K562 (cell line): ENCODE results near the gene HOXB4. TPM values are rescaled to one million over a fixed set of nuclear protein-coding genes. Genes with fewer than 3 reads are reported as not detected.

ENCODE experiments used
- BCLAF1 ChIP-seq, 2 experiments: fragments of 450-650 bp in 1 of 2; IDR thresholded peaks; 2 replicates each; pipeline ENCODE4 v1.6.1; 2011 to 2017; ENCODE audit warnings: low read depth in 2 of 2, antibody characterized with exemption in 1 of 2, borderline replicate concordance in 1 of 2, low read length in 1 of 2, mild to moderate bottlenecking in 1 of 2, mixed read lengths in 1 of 2; ENCODE audit not compliant: control insufficient read depth in 1 of 2
- CSDE1 ChIP-seq, 2 experiments: fragments of 450-650 bp; IDR thresholded peaks; 2 replicates each; pipeline ENCODE4 v1.6.1; 2016; ENCODE audit warnings: mild to moderate bottlenecking in 1 of 2
- ETS1 ChIP-seq: conservative IDR thresholded peaks from 2 replicates; pipeline ENCODE4 v1.6.1; 2011; ENCODE audit warnings: low read depth, mild to moderate bottlenecking, low read length; ENCODE audit not compliant: control insufficient read depth
- ETS2 ChIP-seq: IDR thresholded peaks from 2 replicates; pipeline ENCODE4 v1.6.1; 2016; ENCODE audit warnings: borderline replicate concordance, missing genetic modification characterization, mild to moderate bottlenecking, moderate library complexity, missing compliant biosample characterization; ENCODE audit not compliant: poor library complexity, severe bottlenecking
- ETV5 ChIP-seq: sonication (generic); formaldehyde crosslinking; IDR thresholded peaks from 2 replicates; pipeline ENCODE4 v1.4.0; 2020; ENCODE audit warnings: low read depth, mild to moderate bottlenecking, missing genetic modification reagents
- MEF2D ChIP-seq: conservative IDR thresholded peaks from 2 replicates; pipeline ENCODE4 v1.6.1; 2016; ENCODE audit warnings: low read depth, missing genetic modification characterization, missing compliant biosample characterization
- NR2C2 ChIP-seq, 2 experiments: fragments of 200-800 bp in 1 of 2; sonication (Bioruptor generic) in 1 of 2; sonication (generic) in 1 of 2; formaldehyde crosslinking in 1 of 2; IDR thresholded peaks; 2 replicates each; pipeline versions ENCODE4 v1.6.1 to v1.8.0; 2016 to 2022; ENCODE audit warnings: mild to moderate bottlenecking in 1 of 2, missing compliant biosample characterization in 1 of 2, missing genetic modification characterization in 1 of 2, missing genetic modification reagents in 1 of 2
- RBBP5 ChIP-seq: fragments of 200-600 bp; sonication (generic); IDR thresholded peaks from 2 replicates; pipeline ENCODE4 v1.6.1; 2012; ENCODE audit warnings: borderline replicate concordance, mild to moderate bottlenecking, low read length, control low read depth, inconsistent platforms; ENCODE audit not compliant: insufficient read depth, poor library complexity, severe bottlenecking
- SMAD4 ChIP-seq: fragments of 250-450 bp; sonication (Bioruptor Pico); conservative IDR thresholded peaks from 2 replicates; pipeline ENCODE4 v1.8.0; 2021; ENCODE audit warnings: inconsistent platforms, mild to moderate bottlenecking, moderate library complexity
- SPI1 ChIP-seq: IDR thresholded peaks from 2 replicates; pipeline ENCODE4 v1.6.1; 2011; ENCODE audit warnings: low read depth, low read length, control low read depth, borderline replicate concordance
- TAF1 ChIP-seq: IDR thresholded peaks from 2 replicates; pipeline ENCODE4 v1.6.1; 2011; ENCODE audit warnings: mild to moderate bottlenecking, low read length, moderate library complexity; ENCODE audit not compliant: insufficient read depth, control insufficient read depth, severe bottlenecking; ENCODE audit errors: extremely low read depth
- XRCC4 ChIP-seq: IDR thresholded peaks from one replicate; pipeline ENCODE4 v1.6.1; 2011; ENCODE audit not compliant: insufficient read depth, insufficient read length; ENCODE audit errors: extremely low read depth
- ZNF121 ChIP-seq: sonication (generic); formaldehyde crosslinking; conservative IDR thresholded peaks from 2 replicates; pipeline ENCODE4 v1.8.0; 2022; ENCODE audit warnings: missing genetic modification reagents
- ZNF408 ChIP-seq: fragments of 250-450 bp; sonication (Bioruptor Pico); IDR thresholded peaks from 2 replicates; pipeline ENCODE4 v1.4.0; 2020; ENCODE audit warnings: low read depth, mild to moderate bottlenecking, moderate library complexity
- ZNF780A ChIP-seq: fragments of 250-450 bp; sonication (Bioruptor Pico); IDR thresholded peaks from 2 replicates; pipeline ENCODE4 v1.5.0; 2021; ENCODE audit warnings: mild to moderate bottlenecking
- polyA plus RNA-seq, 8 experiments: library from polyadenylated mRNA; depleted of rRNA in 4 of 8; stranded (reverse) in 5 of 8; unstranded in 3 of 8; fragments of >200 nt; fragmentation: Nextera tagmentation in 2 of 8; fragmentation: Illumina TruSeq in 1 of 8; extraction: Ambion mirVana in 2 of 8; extraction: Trizol in 1 of 8; gene quantifications; 2 replicates each; pipeline versions ENCODE4 v1.2.1 to v1.2.3, GENCODE V29; 2011 to 2014; ENCODE audit warnings: inconsistent platforms in 1 of 8, missing spikeins in 1 of 8
- total RNA-seq, 7 experiments: library from RNA; depleted of rRNA in 6 of 7; stranded (reverse); fragments of >200 nt in 6 of 7; fragmentation: Illumina TruSeq in 2 of 7; extraction: Trizol in 2 of 7; gene quantifications; 2 replicates each; pipeline versions ENCODE4 v1.2.1 to v1.2.3, GENCODE V29; 2011 to 2021; ENCODE audit warnings: low replicate concordance in 1 of 7
- TF ChIP-seq, protein P1 (sequence below): fragments of 250-450 bp; sonication (Bioruptor Pico); IDR thresholded peaks from 2 replicates; pipeline ENCODE4 v1.4.0; 2020; ENCODE audit warnings: mild to moderate bottlenecking
- TF ChIP-seq, protein P2 (sequence below): fragments of 450-650 bp; IDR thresholded peaks from 2 replicates; pipeline ENCODE4 v1.6.1; 2018; ENCODE audit warnings: mild to moderate bottlenecking, low read depth; ENCODE audit not compliant: partially characterized antibody

The HOXB4 gene
- total and polyA plus RNA-seq, 9 of the 15 experiments (the other 6 are each of a cell fraction or from before 2014, with no cell fraction given): 1.6 to 34.9 (median 14.9) TPM

- TF ChIP-seq TAF1 (peak; percentile 39), SPI1 (no peak), MEF2D (tag) (no peak), ZNF121 (no peak), XRCC4 (no peak), ZNF408 (CRISPR knock-in tag) (no peak), BCLAF1 (IDR thresholded peaks at IDR 0.05; ENCODE audit: borderline replicate concordance in 1 of 2, control insufficient read depth in 1 of 2, low read depth in 2 of 2, low read length in 1 of 2) (no peak), ZNF780A (CRISPR knock-in tag) (no peak), ETS1 (no peak), SMAD4 (CRISPR knock-in tag) (peak; percentile 61), CSDE1 (IDR thresholded peaks at IDR 0.05) (no peak), ETV5 (CRISPR knock-in tag) (peak; percentile 53; the same call in 1 of the 2 replicates), NR2C2 (CRISPR knock-in tag; IDR thresholded peaks at IDR 0.05) (no peak), NR2C2 (tag; IDR thresholded peaks at IDR 0.05) (peak; percentile 34; the same call in 1 of the 2 replicates), RBBP5 (peak; percentile 63), ETS2 (tag) (no peak)
- TF ChIP-seq, protein P1, sequence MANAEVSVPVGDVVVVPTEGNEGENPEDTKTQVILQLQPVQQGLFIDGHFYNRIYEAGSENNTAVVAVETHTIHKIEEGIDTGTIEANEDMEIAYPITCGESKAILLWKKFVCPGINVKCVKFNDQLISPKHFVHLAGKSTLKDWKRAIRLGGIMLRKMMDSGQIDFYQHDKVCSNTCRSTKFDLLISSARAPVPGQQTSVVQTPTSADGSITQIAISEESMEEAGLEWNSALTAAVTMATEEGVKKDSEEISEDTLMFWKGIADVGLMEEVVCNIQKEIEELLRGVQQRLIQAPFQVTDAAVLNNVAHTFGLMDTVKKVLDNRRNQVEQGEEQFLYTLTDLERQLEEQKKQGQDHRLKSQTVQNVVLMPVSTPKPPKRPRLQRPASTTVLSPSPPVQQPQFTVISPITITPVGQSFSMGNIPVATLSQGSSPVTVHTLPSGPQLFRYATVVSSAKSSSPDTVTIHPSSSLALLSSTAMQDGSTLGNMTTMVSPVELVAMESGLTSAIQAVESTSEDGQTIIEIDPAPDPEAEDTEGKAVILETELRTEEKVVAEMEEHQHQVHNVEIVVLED (CRISPR knock-in tag): no peak
- TF ChIP-seq, protein P2, sequence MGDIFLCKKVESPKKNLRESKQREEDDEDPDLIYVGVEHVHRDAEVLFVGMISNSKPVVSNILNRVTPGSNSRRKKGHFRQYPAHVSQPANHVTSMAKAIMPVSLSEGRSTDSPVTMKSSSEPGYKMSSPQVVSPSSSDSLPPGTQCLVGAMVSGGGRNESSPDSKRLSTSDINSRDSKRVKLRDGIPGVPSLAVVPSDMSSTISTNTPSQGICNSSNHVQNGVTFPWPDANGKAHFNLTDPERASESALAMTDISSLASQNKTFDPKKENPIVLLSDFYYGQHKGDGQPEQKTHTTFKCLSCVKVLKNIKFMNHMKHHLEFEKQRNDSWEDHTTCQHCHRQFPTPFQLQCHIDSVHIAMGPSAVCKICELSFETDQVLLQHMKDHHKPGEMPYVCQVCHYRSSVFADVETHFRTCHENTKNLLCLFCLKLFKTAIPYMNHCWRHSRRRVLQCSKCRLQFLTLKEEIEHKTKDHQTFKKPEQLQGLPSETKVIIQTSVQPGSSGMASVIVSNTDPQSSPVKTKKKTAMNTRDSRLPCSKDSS: no peak
Measured at GRCh38 chr17:48610282-48611211, 32.4 kb upstream of the HOXB4 start, which contains the start of gene HOXB7 (continued).
